Muscle layer of duodenum (tissue), 2 donors: ENCODE data around the gene EHF.
A peak's percentile ranks its signal among the peaks of the same experiment; 100 is the strongest.

Source experiments
- H3K27ac ChIP-seq: one replicate; pipeline ENCODE4 v1.7.0; 2013; ENCODE audit warnings: mild to moderate bottlenecking, low read length
- H3K27me3 ChIP-seq: one replicate; pipeline ENCODE4 v1.7.0; 2013; ENCODE audit warnings: low read depth, mild to moderate bottlenecking, control low read depth, low read length
- H3K36me3 ChIP-seq, 2 donors: one replicate each; pipeline ENCODE4 v1.7.0; 2013; ENCODE audit warnings: low read length in 2 of 2, control low read depth in 1 of 2, mild to moderate bottlenecking in 1 of 2; ENCODE audit not compliant: insufficient read depth in 2 of 2, control insufficient read depth in 1 of 2
- H3K4me1 ChIP-seq, 2 donors: one replicate each; pipeline ENCODE4 v1.7.0; 2013; ENCODE audit warnings: low read length in 2 of 2, mild to moderate bottlenecking in 2 of 2, control low read depth in 1 of 2, moderate library complexity in 1 of 2; ENCODE audit not compliant: insufficient read depth in 2 of 2, control insufficient read depth in 1 of 2
- H3K4me3 ChIP-seq, 2 donors: one replicate each; pipeline ENCODE4 v1.7.0; 2013; ENCODE audit warnings: low read length in 2 of 2, low read depth in 1 of 2, mild to moderate bottlenecking in 1 of 2
- H3K9me3 ChIP-seq, 2 donors: one replicate each; pipeline ENCODE4 v1.7.0; 2013; ENCODE audit warnings: low read length in 2 of 2, control low read depth in 1 of 2, mild to moderate bottlenecking in 1 of 2; ENCODE audit not compliant: control insufficient read depth in 1 of 2
- donor health status: healthy.

Gene EHF

GRCh38 chr11:34614344-34615104, 6.4 kb upstream of the EHF start:
- no peak overlapping the region for H3K4me3 ChIP-seq
- H3K36me3 ChIP-seq: no peaks in the 10 kb centered on the region
- H3K27me3 ChIP-seq: no peaks in the 10 kb centered on the region
- H3K9me3 ChIP-seq: no peaks in the 10 kb centered on the region
- H3K4me1 ChIP-seq: no peaks in the 10 kb centered on the region
- no peak overlapping the region for H3K27ac ChIP-seq

- no peaks in the 10 kb centered on the region for H3K36me3 ChIP-seq
- no peaks in the 10 kb centered on the region for H3K9me3 ChIP-seq
- no peaks in the 10 kb centered on the region for H3K4me1 ChIP-seq
- H3K27me3 ChIP-seq: no peaks in the 10 kb centered on the region
- H3K4me3 ChIP-seq: no peak overlapping the region
- H3K27ac ChIP-seq: no peak overlapping the region
Observed at GRCh38 chr11:34616086-34616485, 4.8 kb upstream of the EHF start.

- no peak overlapping the region for H3K27ac ChIP-seq
- H3K9me3 ChIP-seq: no peaks in the 10 kb centered on the region
- no peaks in the 10 kb centered on the region for H3K4me1 ChIP-seq
- H3K4me3 ChIP-seq: no peak overlapping the region
- H3K36me3 ChIP-seq: no peaks in the 10 kb centered on the region
- no peaks in the 10 kb centered on the region for H3K27me3 ChIP-seq
Observed at GRCh38 chr11:34616830-34617504, 3.9 kb upstream of the EHF start.

GRCh38 chr11:34618406-34618805, 2.5 kb upstream of the EHF start:
- Histone ChIP-seq H3K9me3 (no peaks in the 10 kb centered on the region), H3K4me3 (no peak overlapping the region), H3K36me3 (no peaks in the 10 kb centered on the region), H3K4me1 (no peaks in the 10 kb centered on the region), H3K27ac (no peak overlapping the region), H3K27me3 (no peaks in the 10 kb centered on the region)

GRCh38 chr11:34619062-34619516, 1.8 kb upstream of the EHF start:
- no peaks in the 10 kb centered on the region for H3K27me3 ChIP-seq
- H3K4me3 ChIP-seq: no peak overlapping the region
- no peaks in the 10 kb centered on the region for H3K9me3 ChIP-seq
- H3K4me1 ChIP-seq: no peaks in the 10 kb centered on the region
- H3K27ac ChIP-seq: no peak overlapping the region
- no peaks in the 10 kb centered on the region for H3K36me3 ChIP-seq

GRCh38 chr11:34620202-34620601, 691 bp upstream of the EHF start:
- H3K9me3 ChIP-seq: no peaks in the 10 kb centered on the region
- H3K4me3 ChIP-seq: no peak overlapping the region
- H3K27me3 ChIP-seq: no peaks in the 10 kb centered on the region
- no peaks in the 10 kb centered on the region for H3K4me1 ChIP-seq
- no peak overlapping the region for H3K27ac ChIP-seq
- no peaks in the 10 kb centered on the region for H3K36me3 ChIP-seq

GRCh38 chr11:34621876-34622275, 983 bp downstream of the EHF start:
- H3K4me1 ChIP-seq: no peaks in the 10 kb centered on the region
- H3K27me3 ChIP-seq: no peaks in the 10 kb centered on the region
- H3K9me3 ChIP-seq: no peaks in the 10 kb centered on the region
- peak overlapping the region; percentile 87 for H3K27ac ChIP-seq
- H3K36me3 ChIP-seq: no peaks in the 10 kb centered on the region
- peak overlapping the region in 1 of 2 donors; percentile 47 for H3K4me3 ChIP-seq

GRCh38 chr11:34623463-34623862, 2.6 kb downstream of the EHF start:
- Histone ChIP-seq H3K27me3 (no peaks in the 10 kb centered on the region), H3K9me3 (no peaks in the 10 kb centered on the region), H3K4me3 (peak overlapping the region in 1 of 2 donors; percentile 38), H3K36me3 (no peaks in the 10 kb centered on the region), H3K4me1 (no peaks in the 10 kb centered on the region), H3K27ac (peak overlapping the region; percentile 41)

- Histone ChIP-seq H3K27ac (peak overlapping the region; percentile 41), H3K4me1 (no peaks in the 10 kb centered on the region), H3K4me3 (peak overlapping the region in 1 of 2 donors; percentile 38), H3K36me3 (no peaks in the 10 kb centered on the region), H3K27me3 (no peaks in the 10 kb centered on the region), H3K9me3 (no peaks in the 10 kb centered on the region)
Observed at GRCh38 chr11:34624069-34624468, 3.2 kb downstream of the EHF start.

- Histone ChIP-seq H3K36me3 (no peaks in the 10 kb centered on the region), H3K4me1 (no peaks in the 10 kb centered on the region), H3K27me3 (no peaks in the 10 kb centered on the region), H3K4me3 (no peak overlapping the region), H3K27ac (no peak overlapping the region), H3K9me3 (no peaks in the 10 kb centered on the region)
Observed at GRCh38 chr11:34625576-34625975, 4.7 kb downstream of the EHF start.

- Histone ChIP-seq H3K9me3 (no peaks in the 10 kb centered on the region), H3K36me3 (no peaks in the 10 kb centered on the region), H3K4me1 (no peaks in the 10 kb centered on the region), H3K27me3 (no peaks in the 10 kb centered on the region), H3K4me3 (no peak overlapping the region), H3K27ac (no peak overlapping the region)
Observed at GRCh38 chr11:34626393-34626792, 5.5 kb downstream of the EHF start.
